CD4-positive, alpha-beta T cell treated with Interleukin-17A for 4 hours (primary cell): ENCODE measurements around the gene JMJD8.

ENCODE experiments used
- DNase-seq: peaks from one replicate; pipeline ENCODE4 v3.0.0-alpha.2; 2020; ENCODE audit warnings: mixed read lengths

JMJD8 gene

GRCh38 chr16:684071-684794, at the start of gene JMJD8:
Gene JMJD8, minus strand, starts transcription at chr16:684334. Its CDS starts 15 bp downstream, at chr16:684319.
- peak; percentile 98 for DNase-seq

GRCh38 chr16:733382-734207, 49.5 kb upstream of the JMJD8 start:
- DNase-seq: peak; percentile 67

- peak; percentile 28 for DNase-seq
These were observed 48.8 kb upstream of the JMJD8 start for GRCh38 chr16:732936-733335.

- no peak for DNase-seq
These were observed 48.2 kb upstream of the JMJD8 start for GRCh38 chr16:732332-732731.

- no peak for DNase-seq
These were observed 46.8 kb upstream of the JMJD8 start for GRCh38 chr16:730666-731509.

GRCh38 chr16:729768-730665, 45.9 kb upstream of the JMJD8 start:
- DNase-seq: no peak

- DNase-seq: no peak
These were observed 45.0 kb upstream of the JMJD8 start for GRCh38 chr16:728890-729744.

GRCh38 chr16:728131-728889, 44.2 kb upstream of the JMJD8 start:
- peak; percentile 65 for DNase-seq

GRCh38 chr16:727291-727977, 43.3 kb upstream of the JMJD8 start:
- DNase-seq: peak; percentile 44

GRCh38 chr16:726438-727290, 42.5 kb upstream of the JMJD8 start, which contains the start of the genes CCDC78 and HAGHL:
Gene CCDC78, minus strand, starts transcription at chr16:726443. Its CDS starts 76 bp downstream, at chr16:726367.
Gene HAGHL, plus strand, starts transcription at chr16:727106. Its CDS starts 404 bp downstream, at chr16:727510.
- DNase-seq: peak; percentile 83

GRCh38 chr16:726188-726437, 42.0 kb upstream of the JMJD8 start:
- no peak for DNase-seq

- no peak for DNase-seq
These were observed 41.5 kb upstream of the JMJD8 start for GRCh38 chr16:725463-726187.

- no peak for DNase-seq
These were observed 40.9 kb upstream of the JMJD8 start for GRCh38 chr16:725041-725376.

- no peak for DNase-seq
These were observed 40.3 kb upstream of the JMJD8 start for GRCh38 chr16:724188-725040.

- DNase-seq: no peak
These were observed 39.6 kb upstream of the JMJD8 start for GRCh38 chr16:723695-724094.

- no peak for DNase-seq
These were observed 38.9 kb upstream of the JMJD8 start for GRCh38 chr16:722835-723633.
